Mucosa of rectum (tissue), 2 donors: Measurements from ENCODE around the gene ZNF579.

Experiments used
- H3K27ac ChIP-seq, 2 donors: one replicate each; pipeline ENCODE4 v1.7.0; 2013; ENCODE audit warnings: inconsistent platforms in 2 of 2, low read depth in 2 of 2, low read length in 2 of 2
- H3K27me3 ChIP-seq, 2 donors: one replicate each; pipeline ENCODE4 v1.7.0; 2013; ENCODE audit warnings: low read length in 2 of 2; ENCODE audit not compliant: control insufficient read depth in 2 of 2, insufficient read depth in 2 of 2
- H3K36me3 ChIP-seq, 2 donors: one replicate each; pipeline ENCODE4 v1.7.0; 2013; ENCODE audit warnings: low read length in 2 of 2; ENCODE audit not compliant: control insufficient read depth in 2 of 2, insufficient read depth in 2 of 2
- H3K4me1 ChIP-seq, 2 donors: one replicate each; pipeline ENCODE4 v1.7.0; 2013; ENCODE audit warnings: low read length in 2 of 2, mild to moderate bottlenecking in 1 of 2; ENCODE audit not compliant: control insufficient read depth in 2 of 2, insufficient read depth in 2 of 2
- H3K4me3 ChIP-seq, 2 donors: one replicate each; pipeline ENCODE4 v1.7.0; 2013; ENCODE audit warnings: low read length in 2 of 2
- H3K9ac ChIP-seq, 2 donors: one replicate each; pipeline ENCODE4 v1.7.0; 2013; ENCODE audit warnings: low read length in 2 of 2, low read depth in 1 of 2, mild to moderate bottlenecking in 1 of 2
- H3K9me3 ChIP-seq, 2 donors: one replicate each; pipeline ENCODE4 v1.7.0; 2013; ENCODE audit warnings: low read length in 2 of 2; ENCODE audit not compliant: control insufficient read depth in 2 of 2
- donor health status: healthy.
- donor health status: Normal muscosa, but diverticular disease.

Gene ZNF579

DNA sequence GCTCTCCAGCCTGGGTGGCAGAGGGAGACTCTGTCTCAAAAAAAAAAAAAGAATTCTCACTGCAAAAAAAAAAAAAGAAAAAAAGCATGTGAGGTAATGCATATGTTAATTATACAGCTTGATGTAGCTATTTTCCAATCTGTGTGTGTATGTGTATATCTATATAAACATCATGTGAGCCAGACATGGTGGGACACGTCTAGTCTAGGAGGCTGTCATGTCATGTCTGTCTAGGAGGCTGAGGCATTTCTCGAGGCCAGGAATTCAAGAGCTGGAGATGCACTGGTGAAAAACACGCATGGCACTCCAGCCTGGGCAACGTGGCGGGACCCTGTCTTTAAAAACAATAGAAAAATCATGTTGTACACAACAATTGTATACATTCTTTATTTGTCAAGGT lies 28.4 kb downstream of the ZNF579 start:
- Histone ChIP-seq H3K36me3 (no peaks in the 10 kb centered on the region), H3K4me1 (peaks cover 5 to 10% of the 10 kb centered on the region in 2 donors), H3K9ac (no peak overlapping the region), H3K4me3 (no peak overlapping the region), H3K27ac (no peak overlapping the region), H3K9me3 (no peaks in the 10 kb centered on the region), H3K27me3 (peaks cover 0 to 3% of the 10 kb centered on the region in 2 donors)

DNA sequence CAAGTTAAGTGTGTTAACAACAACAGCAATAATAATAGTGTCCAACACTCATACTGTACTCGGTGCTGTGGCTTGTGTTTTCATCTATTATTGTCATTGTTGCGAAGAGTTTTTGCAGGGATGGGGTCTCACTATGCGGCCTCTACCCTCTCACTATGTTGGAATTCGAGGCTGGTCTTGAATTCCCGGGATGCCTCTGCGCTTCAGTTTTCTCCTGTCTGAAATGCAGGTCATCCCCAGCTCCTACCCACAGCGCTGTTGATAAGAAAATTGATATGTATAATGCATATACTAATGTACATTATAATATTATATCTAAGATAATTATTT lies 30.4 kb downstream of the ZNF579 start:
- Histone ChIP-seq H3K36me3 (no peaks in the 10 kb centered on the region), H3K4me1 (peaks cover 5 to 11% of the 10 kb centered on the region in 2 donors), H3K27me3 (peaks cover 0 to 3% of the 10 kb centered on the region in 2 donors), H3K9me3 (no peaks in the 10 kb centered on the region), H3K4me3 (peak overlapping the region; percentile 38 to 53), H3K9ac (no peak overlapping the region), H3K27ac (no peak overlapping the region)

DNA sequence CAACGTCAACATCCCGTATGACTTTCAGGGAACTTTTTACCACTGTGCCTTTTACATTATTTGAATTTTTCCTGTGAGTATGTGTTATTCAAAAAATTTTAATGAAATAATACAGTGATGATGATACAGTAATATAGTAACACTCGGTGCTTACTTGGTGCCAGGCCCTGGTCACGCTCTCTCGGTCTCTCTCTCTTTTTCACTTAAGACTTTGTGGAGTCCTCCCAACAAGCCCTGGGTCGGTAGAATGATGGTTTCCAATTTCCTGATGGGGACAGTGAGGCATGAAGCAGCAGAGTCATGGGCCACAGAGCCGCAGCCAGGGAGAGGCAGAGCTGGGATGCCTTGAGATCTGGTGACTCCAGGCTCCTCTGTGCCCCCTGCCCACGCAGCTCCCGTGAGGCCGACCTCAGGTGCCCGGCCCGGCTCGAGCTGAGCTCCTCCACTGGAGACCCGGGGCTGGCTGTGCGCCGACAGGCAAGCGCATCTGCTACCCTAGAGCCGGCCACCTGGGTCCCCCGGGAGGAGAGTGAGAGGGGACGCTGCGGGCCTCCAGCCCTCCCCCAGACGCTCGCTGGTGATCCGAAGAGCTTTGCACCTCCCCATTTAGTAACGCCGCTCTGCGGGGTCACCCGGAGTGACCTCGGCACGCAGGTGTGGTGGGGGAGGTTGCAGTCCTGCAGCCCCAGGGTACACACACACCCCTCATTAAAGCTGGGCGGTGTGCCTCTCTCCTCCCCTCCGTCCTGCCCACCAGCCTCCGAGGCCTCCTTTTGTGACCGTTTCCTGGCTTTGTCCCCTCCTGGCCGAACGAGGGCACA lies 30.9 kb downstream of the ZNF579 start:
- Histone ChIP-seq H3K9me3 (no peaks in the 10 kb centered on the region), H3K36me3 (no peaks in the 10 kb centered on the region), H3K4me3 (peak overlapping the region; percentile 38 to 53), H3K27ac (peak overlapping the region in 1 of 2 donors; percentile 36), H3K4me1 (peaks cover 5 to 11% of the 10 kb centered on the region in 2 donors), H3K9ac (peak overlapping the region in 1 of 2 donors; percentile 33), H3K27me3 (peaks cover 0 to 3% of the 10 kb centered on the region in 2 donors)

DNA sequence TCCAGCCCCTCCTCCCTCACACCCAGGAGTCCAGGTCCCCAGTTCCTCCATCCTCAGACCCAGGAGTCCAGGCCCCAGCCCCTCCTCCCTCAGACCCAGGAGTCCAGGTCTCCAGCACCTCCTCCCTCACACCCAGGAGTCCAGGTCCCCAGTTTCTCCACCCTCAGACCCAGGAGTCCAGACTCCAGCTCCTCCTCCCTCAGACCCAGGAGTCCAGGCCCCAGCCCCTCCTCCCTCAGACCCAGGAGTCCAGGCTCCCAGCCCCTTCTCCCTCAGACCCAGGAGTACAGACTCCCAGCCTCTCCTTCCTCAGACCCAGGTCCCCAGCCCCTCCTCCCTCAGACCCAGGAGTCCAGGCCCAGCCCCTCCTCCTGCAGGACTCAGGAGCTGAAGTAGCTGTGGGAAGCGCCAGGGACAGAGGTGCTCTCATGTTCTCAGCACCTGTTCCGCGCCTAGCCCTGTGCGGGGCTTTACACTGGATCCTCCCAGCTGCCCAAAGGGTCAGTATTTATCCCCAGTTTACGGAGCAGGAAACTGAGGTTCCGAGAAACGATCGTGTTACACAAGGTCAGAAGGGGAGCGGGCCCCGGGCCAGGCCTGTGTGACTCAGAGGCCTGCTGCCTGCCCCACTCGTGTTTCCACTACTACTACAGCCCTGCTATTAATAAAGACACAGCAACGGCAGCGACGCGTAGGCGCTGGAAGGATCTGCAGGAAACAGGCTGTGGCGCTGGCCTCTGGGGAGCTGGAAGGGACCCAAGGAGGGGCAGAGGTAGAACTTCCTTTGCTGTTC lies 33.6 kb downstream of the ZNF579 start:
- H3K9ac ChIP-seq = no peak overlapping the region
- no peak overlapping the region for H3K4me3 ChIP-seq
- H3K27ac ChIP-seq = peak overlapping the region; percentile 56 to 58
- H3K9me3 ChIP-seq = no peaks in the 10 kb centered on the region
- peaks cover 5 to 11% of the 10 kb centered on the region in 2 donors for H3K4me1 ChIP-seq
- no peaks in the 10 kb centered on the region for H3K36me3 ChIP-seq
- H3K27me3 ChIP-seq = peaks cover 0 to 3% of the 10 kb centered on the region in 2 donors

DNA sequence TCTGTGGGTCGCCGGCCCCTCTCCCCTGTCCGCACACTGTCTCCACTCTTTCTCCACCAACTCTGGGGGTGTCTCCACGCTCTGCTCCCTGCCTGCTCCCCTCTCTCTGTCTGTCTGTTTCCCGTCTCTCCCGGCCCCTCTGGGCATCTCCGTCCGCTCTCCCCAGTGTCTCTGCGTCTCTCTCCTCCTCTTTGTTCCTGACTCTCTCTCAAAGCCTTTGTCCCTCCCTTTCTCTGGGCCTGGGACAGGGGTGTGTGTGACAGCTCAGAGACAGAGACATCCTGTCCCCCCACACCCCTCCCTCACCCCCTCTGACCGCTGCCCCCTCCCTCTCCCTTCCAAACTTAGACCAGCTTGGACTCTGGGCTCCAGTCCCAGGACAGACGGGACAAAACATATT lies 34.6 kb downstream of the ZNF579 start:
- H3K27ac ChIP-seq = peak overlapping the region in 1 of 2 donors; percentile 7
- no peaks in the 10 kb centered on the region for H3K9me3 ChIP-seq
- H3K36me3 ChIP-seq = no peaks in the 10 kb centered on the region
- H3K9ac ChIP-seq = no peak overlapping the region
- H3K4me1 ChIP-seq = peaks cover 5 to 11% of the 10 kb centered on the region in 2 donors
- no peak overlapping the region for H3K4me3 ChIP-seq
- H3K27me3 ChIP-seq = peaks cover 0 to 3% of the 10 kb centered on the region in 2 donors

DNA sequence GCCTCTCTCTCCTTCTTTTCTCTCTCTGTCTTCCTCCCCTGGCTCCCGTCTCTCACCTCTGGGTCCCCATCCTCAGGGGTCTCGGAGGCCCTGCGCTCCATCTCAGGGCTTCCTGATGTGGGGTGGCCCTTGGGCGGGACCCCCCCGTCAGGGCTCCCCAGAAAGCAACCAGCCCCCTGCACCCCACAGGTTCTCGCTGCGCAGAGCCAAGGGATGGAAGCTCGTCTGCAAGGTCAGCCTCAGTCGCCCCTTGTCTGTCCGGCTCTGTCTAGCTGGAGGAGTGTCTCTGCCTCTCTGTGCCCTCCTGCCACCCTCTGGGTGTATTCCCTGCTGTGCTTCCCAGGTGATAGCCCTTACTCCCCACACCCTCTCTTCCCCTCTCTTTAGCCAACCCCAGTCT lies 35.2 kb downstream of the ZNF579 start, which contains the start of gene SBK3:
SBK3 (minus strand) TSS at position 101 of the 400 bp plus-strand sequence; CDS start at position 101, 0 bp downstream.
- no peak within 1 kb of the TSS for H3K4me3 ChIP-seq
- H3K4me1 ChIP-seq = peaks cover 5 to 11% of the 10 kb centered on the region in 2 donors
- H3K9ac ChIP-seq = no peak within 1 kb of the TSS
- H3K9me3 ChIP-seq = no peaks in the 10 kb centered on the region
- H3K27ac ChIP-seq = peak within 1 kb of the TSS in 1 of 2 donors; percentile 7
- no peaks in the 10 kb centered on the region for H3K36me3 ChIP-seq
- peaks cover 0 to 3% of the 10 kb centered on the region in 2 donors for H3K27me3 ChIP-seq

DNA sequence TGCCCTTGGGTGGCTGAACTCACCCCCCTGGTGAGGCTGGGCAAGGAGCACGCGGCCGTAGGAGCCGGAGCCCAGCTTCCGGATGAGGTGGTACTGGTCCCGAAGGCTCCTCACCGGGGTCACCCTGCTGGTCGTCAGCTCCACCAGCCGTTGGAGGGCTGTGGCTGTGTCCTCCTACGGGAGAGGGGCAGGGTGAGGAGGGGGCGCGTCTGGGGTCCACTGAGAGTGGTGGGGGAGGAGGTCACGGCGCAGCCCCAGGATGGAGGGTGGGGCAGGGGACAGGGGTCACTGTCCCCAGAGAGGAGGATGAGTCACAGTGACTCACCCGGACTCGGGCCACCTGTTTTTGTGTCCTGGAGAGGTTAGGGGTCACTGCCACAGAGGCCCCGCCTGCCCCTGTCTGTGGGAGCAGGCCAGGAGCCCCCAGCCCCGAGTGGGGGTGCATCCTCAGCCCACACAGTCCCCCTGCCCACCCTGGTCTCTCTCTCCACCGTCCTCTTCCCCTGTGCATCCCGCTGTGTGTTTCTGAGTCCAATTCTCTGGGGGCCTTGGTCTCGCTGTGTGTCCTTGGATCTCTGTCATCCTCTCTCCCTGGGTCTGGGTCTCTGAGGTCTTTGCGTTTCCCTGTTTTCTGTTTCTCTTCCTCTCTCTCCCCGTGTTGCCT lies 35.7 kb downstream of the ZNF579 start:
- peaks cover under 1 to 7% of the 10 kb centered on the region in 2 donors for H3K4me1 ChIP-seq
- H3K4me3 ChIP-seq = no peak overlapping the region
- H3K27me3 ChIP-seq = no peaks in the 10 kb centered on the region
- no peak overlapping the region for H3K27ac ChIP-seq
- H3K9ac ChIP-seq = no peak overlapping the region
- H3K9me3 ChIP-seq = no peaks in the 10 kb centered on the region
- H3K36me3 ChIP-seq = no peaks in the 10 kb centered on the region

DNA sequence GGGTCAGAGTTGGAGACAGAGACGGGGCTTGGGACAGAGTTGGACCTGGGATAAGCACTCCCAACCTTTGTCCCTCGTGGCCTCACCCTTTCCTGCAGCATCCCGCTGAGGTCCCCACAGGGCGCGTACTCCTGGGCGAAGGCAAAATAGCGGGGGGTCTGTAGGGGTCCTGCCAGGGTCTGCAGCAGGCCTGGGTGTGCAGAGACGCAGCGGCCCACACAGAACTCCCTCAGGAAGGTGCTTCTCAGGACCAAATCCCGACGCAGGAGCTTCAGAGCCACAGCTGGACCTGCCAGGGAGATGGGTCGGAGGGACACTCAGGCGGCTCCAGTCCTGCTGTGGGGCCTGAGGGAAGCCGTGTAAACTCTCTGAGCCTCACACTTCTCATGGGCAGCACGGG lies 36.6 kb downstream of the ZNF579 start:
- Histone ChIP-seq H3K9me3 (no peaks in the 10 kb centered on the region), H3K27me3 (no peaks in the 10 kb centered on the region), H3K27ac (no peak overlapping the region), H3K4me1 (peaks cover 0 to 2% of the 10 kb centered on the region in 2 donors), H3K4me3 (no peak overlapping the region), H3K36me3 (no peaks in the 10 kb centered on the region), H3K9ac (no peak overlapping the region)

DNA sequence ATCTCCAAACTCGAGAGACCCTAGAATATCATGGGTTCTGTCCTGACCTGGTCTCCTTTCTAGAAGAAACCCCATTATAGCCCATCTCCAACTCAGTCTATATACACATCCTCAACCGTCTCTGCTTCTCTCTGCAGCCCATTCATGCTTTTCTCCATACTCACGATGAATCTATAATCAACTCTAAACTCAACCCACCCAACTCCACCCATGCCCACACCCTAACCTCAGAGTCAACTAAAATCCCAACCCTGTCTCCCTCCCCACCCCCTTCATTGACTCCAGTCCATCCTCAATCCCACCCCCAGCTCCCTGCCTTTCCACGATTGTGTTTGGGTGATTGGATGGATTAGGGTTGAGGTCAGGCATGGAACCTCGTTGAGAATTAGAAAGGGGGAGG lies 37.1 kb downstream of the ZNF579 start:
- H3K9me3 ChIP-seq = no peaks in the 10 kb centered on the region
- no peak overlapping the region for H3K9ac ChIP-seq
- H3K27ac ChIP-seq = no peak overlapping the region
- H3K36me3 ChIP-seq = no peaks in the 10 kb centered on the region
- peaks cover 0 to 2% of the 10 kb centered on the region in 2 donors for H3K4me1 ChIP-seq
- H3K4me3 ChIP-seq = no peak overlapping the region
- H3K27me3 ChIP-seq = no peaks in the 10 kb centered on the region
